ENCODE measurements around the gene TMEM60. TPM values are rescaled to one million over a fixed set of nuclear protein-coding genes. Genes with fewer than 3 reads are reported as not detected.

The TMEM60 gene
- total and polyA plus RNA-seq, 4 donors, result 4.9 to 16.7 (median 9.8) TPM

GRCh38 chr7:77831481-77831880 lies 33.2 kb upstream of the TMEM60 start:
- Histone ChIP-seq H3K9ac (ENCODE audit: low read depth in 1 of 2, low read length in 2 of 2) (no peak overlapping the region), H3K9me3 (ENCODE audit: control insufficient read depth in 4 of 4, low read length in 3 of 4) (peaks cover 0 to 2% (median 0%) of the 10 kb centered on the region in 4 donors), H3K27ac (ENCODE audit: low read depth in 1 of 2, low read length in 2 of 2) (no peak overlapping the region), H3K36me3 (ENCODE audit: control insufficient read depth in 4 of 4, insufficient read depth in 3 of 4, low read depth in 1 of 4, low read length in 3 of 4) (no peaks in the 10 kb centered on the region), H3K27me3 (ENCODE audit: control insufficient read depth in 4 of 4, insufficient read depth in 4 of 4, low read length in 3 of 4) (no peaks in the 10 kb centered on the region), H3K4me1 (ENCODE audit: control insufficient read depth in 4 of 4, insufficient read depth in 4 of 4, low read length in 3 of 4) (peaks cover 0 to 3% (median 0%) of the 10 kb centered on the region in 4 donors), H3K4me3 (ENCODE audit: low read depth in 1 of 3, low read length in 3 of 3) (no peak overlapping the region)
- 92% methylated on average over 7 of the region's 7 CpGs for WGBS
- TF ChIP-seq FOXA2 (IDR thresholded peaks at IDR 0.05), result no peak
- TF ChIP-seq SP1 (IDR thresholded peaks at IDR 0.05), result no peak
- no peak for TF ChIP-seq NR2F2 (IDR thresholded peaks at IDR 0.05)
- TF ChIP-seq JUND (IDR thresholded peaks at IDR 0.05), result no peak
- TF ChIP-seq, protein P1, sequence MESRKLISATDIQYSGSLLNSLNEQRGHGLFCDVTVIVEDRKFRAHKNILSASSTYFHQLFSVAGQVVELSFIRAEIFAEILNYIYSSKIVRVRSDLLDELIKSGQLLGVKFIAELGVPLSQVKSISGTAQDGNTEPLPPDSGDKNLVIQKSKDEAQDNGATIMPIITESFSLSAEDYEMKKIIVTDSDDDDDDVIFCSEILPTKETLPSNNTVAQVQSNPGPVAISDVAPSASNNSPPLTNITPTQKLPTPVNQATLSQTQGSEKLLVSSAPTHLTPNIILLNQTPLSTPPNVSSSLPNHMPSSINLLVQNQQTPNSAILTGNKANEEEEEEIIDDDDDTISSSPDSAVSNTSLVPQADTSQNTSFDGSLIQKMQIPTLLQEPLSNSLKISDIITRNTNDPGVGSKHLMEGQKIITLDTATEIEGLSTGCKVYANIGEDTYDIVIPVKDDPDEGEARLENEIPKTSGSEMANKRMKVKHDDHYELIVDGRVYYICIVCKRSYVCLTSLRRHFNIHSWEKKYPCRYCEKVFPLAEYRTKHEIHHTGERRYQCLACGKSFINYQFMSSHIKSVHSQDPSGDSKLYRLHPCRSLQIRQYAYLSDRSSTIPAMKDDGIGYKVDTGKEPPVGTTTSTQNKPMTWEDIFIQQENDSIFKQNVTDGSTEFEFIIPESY (IDR thresholded peaks at IDR 0.05), result no peak
- TF ChIP-seq RXRA (IDR thresholded peaks at IDR 0.05), result no peak
- no peak for TF ChIP-seq EGR1 (IDR thresholded peaks at IDR 0.05; ENCODE audit: low read depth in 2 of 2)
- TF ChIP-seq, protein P2, sequence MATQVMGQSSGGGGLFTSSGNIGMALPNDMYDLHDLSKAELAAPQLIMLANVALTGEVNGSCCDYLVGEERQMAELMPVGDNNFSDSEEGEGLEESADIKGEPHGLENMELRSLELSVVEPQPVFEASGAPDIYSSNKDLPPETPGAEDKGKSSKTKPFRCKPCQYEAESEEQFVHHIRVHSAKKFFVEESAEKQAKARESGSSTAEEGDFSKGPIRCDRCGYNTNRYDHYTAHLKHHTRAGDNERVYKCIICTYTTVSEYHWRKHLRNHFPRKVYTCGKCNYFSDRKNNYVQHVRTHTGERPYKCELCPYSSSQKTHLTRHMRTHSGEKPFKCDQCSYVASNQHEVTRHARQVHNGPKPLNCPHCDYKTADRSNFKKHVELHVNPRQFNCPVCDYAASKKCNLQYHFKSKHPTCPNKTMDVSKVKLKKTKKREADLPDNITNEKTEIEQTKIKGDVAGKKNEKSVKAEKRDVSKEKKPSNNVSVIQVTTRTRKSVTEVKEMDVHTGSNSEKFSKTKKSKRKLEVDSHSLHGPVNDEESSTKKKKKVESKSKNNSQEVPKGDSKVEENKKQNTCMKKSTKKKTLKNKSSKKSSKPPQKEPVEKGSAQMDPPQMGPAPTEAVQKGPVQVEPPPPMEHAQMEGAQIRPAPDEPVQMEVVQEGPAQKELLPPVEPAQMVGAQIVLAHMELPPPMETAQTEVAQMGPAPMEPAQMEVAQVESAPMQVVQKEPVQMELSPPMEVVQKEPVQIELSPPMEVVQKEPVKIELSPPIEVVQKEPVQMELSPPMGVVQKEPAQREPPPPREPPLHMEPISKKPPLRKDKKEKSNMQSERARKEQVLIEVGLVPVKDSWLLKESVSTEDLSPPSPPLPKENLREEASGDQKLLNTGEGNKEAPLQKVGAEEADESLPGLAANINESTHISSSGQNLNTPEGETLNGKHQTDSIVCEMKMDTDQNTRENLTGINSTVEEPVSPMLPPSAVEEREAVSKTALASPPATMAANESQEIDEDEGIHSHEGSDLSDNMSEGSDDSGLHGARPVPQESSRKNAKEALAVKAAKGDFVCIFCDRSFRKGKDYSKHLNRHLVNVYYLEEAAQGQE (IDR thresholded peaks at IDR 0.05), result no peak
- TF ChIP-seq HNF4G (IDR thresholded peaks at IDR 0.05), result no peak
- no peak for TF ChIP-seq FOXA1 (IDR thresholded peaks at IDR 0.05)
- TF ChIP-seq HNF4A (conservative IDR thresholded peaks at IDR 0.05), result no peak
- TF ChIP-seq ATF3 (IDR thresholded peaks at IDR 0.05), result no peak
- DNase-seq (ENCODE audit: low spot score), result no peak

DNA sequence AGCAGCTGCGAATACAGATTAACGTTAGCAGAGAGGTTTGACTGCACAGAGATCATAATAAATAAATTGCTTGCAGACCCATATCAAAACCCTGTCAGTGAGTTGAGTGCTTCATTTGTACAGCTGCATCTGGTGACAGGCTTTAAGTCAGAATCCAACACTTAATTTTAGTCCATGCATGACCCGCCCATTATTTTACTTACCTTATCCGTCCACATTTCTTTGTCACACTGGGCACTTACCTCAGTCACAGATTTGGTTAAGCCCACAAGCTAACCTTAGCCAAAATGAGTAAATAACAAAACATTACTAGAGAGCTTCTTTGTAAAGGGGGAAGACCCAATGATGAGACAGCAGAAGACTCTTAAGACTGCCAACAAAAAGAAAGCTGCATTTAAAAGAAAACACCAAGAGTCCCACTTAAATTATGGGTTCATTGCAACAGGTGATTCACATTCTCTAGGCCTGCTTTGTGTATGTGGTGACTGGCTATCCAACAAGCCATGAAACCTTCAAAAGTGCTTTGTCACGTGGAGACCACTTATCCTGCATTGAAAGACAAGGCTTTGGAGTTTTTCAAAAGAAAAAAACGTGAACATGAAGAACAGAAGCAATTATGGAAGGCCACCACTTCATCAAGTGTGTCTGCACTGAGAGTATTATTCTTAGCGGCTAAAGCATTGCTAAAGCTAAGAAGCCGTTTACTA lies 32.6 kb upstream of the TMEM60 start:
- Histone ChIP-seq H3K27me3 (ENCODE audit: control insufficient read depth in 4 of 4, insufficient read depth in 4 of 4, low read length in 3 of 4) (no peaks in the 10 kb centered on the region), H3K9ac (ENCODE audit: low read depth in 1 of 2, low read length in 2 of 2) (no peak overlapping the region), H3K36me3 (ENCODE audit: control insufficient read depth in 4 of 4, insufficient read depth in 3 of 4, low read depth in 1 of 4, low read length in 3 of 4) (no peaks in the 10 kb centered on the region), H3K9me3 (ENCODE audit: control insufficient read depth in 4 of 4, low read length in 3 of 4) (peaks cover 0 to 3% (median 0%) of the 10 kb centered on the region in 4 donors), H3K27ac (ENCODE audit: low read depth in 1 of 2, low read length in 2 of 2) (no peak overlapping the region), H3K4me3 (ENCODE audit: low read depth in 1 of 3, low read length in 3 of 3) (no peak overlapping the region), H3K4me1 (ENCODE audit: control insufficient read depth in 4 of 4, insufficient read depth in 4 of 4, low read length in 3 of 4) (peaks cover 0 to 3% (median 0%) of the 10 kb centered on the region in 4 donors)
- 96% methylated on average over 8 of the region's 8 CpGs for WGBS
- no peak for DNase-seq (ENCODE audit: low spot score)
- TF ChIP-seq HNF4A (conservative IDR thresholded peaks at IDR 0.05) (no peak), SP1 (IDR thresholded peaks at IDR 0.05) (no peak), GABPA (IDR thresholded peaks at IDR 0.05 in 1 of 2, conservative IDR thresholded peaks at IDR 0.05 in 1 of 2) (no peak), HNF4G (IDR thresholded peaks at IDR 0.05) (no peak), YY1 (IDR thresholded peaks at IDR 0.05) (no peak), FOXA1 (IDR thresholded peaks at IDR 0.05) (no peak), ATF3 (IDR thresholded peaks at IDR 0.05) (no peak), NR2F2 (IDR thresholded peaks at IDR 0.05) (no peak), FOXA2 (IDR thresholded peaks at IDR 0.05) (no peak), EGR1 (IDR thresholded peaks at IDR 0.05; ENCODE audit: low read depth in 2 of 2) (no peak)
- TF ChIP-seq, protein P3, sequence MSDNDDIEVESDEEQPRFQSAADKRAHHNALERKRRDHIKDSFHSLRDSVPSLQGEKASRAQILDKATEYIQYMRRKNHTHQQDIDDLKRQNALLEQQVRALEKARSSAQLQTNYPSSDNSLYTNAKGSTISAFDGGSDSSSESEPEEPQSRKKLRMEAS (IDR thresholded peaks at IDR 0.05), result no peak
- TF ChIP-seq, protein P2 (IDR thresholded peaks at IDR 0.05), result no peak
